GM21737 (cell line): ENCODE results near the gene MTX1.
"Not testable (repeated sequence)": the region's sequence is repeated elsewhere in the genome, so short reads cannot be mapped to it uniquely, and the experiment has no call there.

Experiments used
- ATAC-seq: cut with Tn5 transposase; IDR thresholded peaks from one replicate; pipeline ENCODE4 v1.9.1; 2021; ENCODE audit warnings: mild to moderate bottlenecking, moderate library complexity; ENCODE audit not compliant: unreplicated experiment

Gene MTX1

GRCh38 chr1:155186794-155187455, 21.6 kb upstream of the MTX1 start:
- ATAC-seq: no peak

- ATAC-seq: no peak
Measured at GRCh38 chr1:155187456-155187891, 21.0 kb upstream of the MTX1 start.

GRCh38 chr1:155188268-155188667, 20.2 kb upstream of the MTX1 start:
- no peak for ATAC-seq

- ATAC-seq: not testable (repeated sequence)
Measured at GRCh38 chr1:155189926-155190325, 18.6 kb upstream of the MTX1 start.

- no peak for ATAC-seq
Measured at GRCh38 chr1:155191904-155192303, 16.6 kb upstream of the MTX1 start.

- no peak for ATAC-seq
Measured at GRCh38 chr1:155192346-155193274, 15.9 kb upstream of the MTX1 start.

GRCh38 chr1:155193275-155193990, 15.1 kb upstream of the MTX1 start:
- ATAC-seq: peak; percentile 63

GRCh38 chr1:155193991-155194240, 14.6 kb upstream of the MTX1 start:
- not testable (repeated sequence) for ATAC-seq

GRCh38 chr1:155195201-155196102, 13.0 kb upstream of the MTX1 start:
- ATAC-seq: no peak

GRCh38 chr1:155196103-155196892, 12.2 kb upstream of the MTX1 start:
- ATAC-seq: no peak

- ATAC-seq: no peak
Measured at GRCh38 chr1:155196893-155197638, 11.4 kb upstream of the MTX1 start.

- ATAC-seq: no peak
Measured at GRCh38 chr1:155197901-155198546, 10.5 kb upstream of the MTX1 start.

GRCh38 chr1:155198547-155198906, 10.0 kb upstream of the MTX1 start:
- ATAC-seq: no peak

- no peak for ATAC-seq
Measured at GRCh38 chr1:155199792-155200191, 8.7 kb upstream of the MTX1 start.

GRCh38 chr1:155200920-155201319, 7.6 kb upstream of the MTX1 start:
- ATAC-seq: no peak

- no peak for ATAC-seq
Measured at GRCh38 chr1:155202198-155202597, 6.3 kb upstream of the MTX1 start.

- ATAC-seq: no peak
Measured at GRCh38 chr1:155202731-155203515, 5.6 kb upstream of the MTX1 start.

- ATAC-seq: no peak
Measured at GRCh38 chr1:155205035-155205434, 3.5 kb upstream of the MTX1 start.
